Fibroblast of lung (primary cell): ENCODE measurements around the gene TRIML1. TPM values are rescaled to one million over a fixed set of nuclear protein-coding genes. Genes with fewer than 3 reads are reported as not detected.

Experiments used
- DNase-seq, 2 donors: peaks; one replicate each; pipeline versions ENCODE4 v3.0.0 to v3.0.0-alpha.2; 2010; ENCODE audit warnings: low read depth in 2 of 2
- H2AFZ ChIP-seq: 2 replicates; pipeline ENCODE4 v1.5.1; 2012; ENCODE audit warnings: low read length, control low read depth, inconsistent platforms
- H3K27ac ChIP-seq: 2 replicates; pipeline ENCODE4 v1.5.1; 2011; ENCODE audit warnings: low read length, control low read depth; ENCODE audit not compliant: insufficient read depth
- H3K27me3 ChIP-seq: 2 replicates; pipeline ENCODE4 v1.5.1; 2011; ENCODE audit warnings: mild to moderate bottlenecking, low read length; ENCODE audit not compliant: control insufficient read depth, insufficient read depth
- H3K36me3 ChIP-seq: 2 replicates; pipeline ENCODE4 v1.5.1; 2011; ENCODE audit warnings: low read length; ENCODE audit not compliant: control insufficient read depth, insufficient read depth
- H3K4me1 ChIP-seq: 2 replicates; pipeline ENCODE4 v1.5.1; 2011; ENCODE audit warnings: low read length; ENCODE audit not compliant: control insufficient read depth, insufficient read depth; ENCODE audit errors: extremely low read depth
- H3K4me2 ChIP-seq: 2 replicates; pipeline ENCODE4 v1.5.1; 2011; ENCODE audit warnings: low read length, control low read depth; ENCODE audit not compliant: insufficient read depth; ENCODE audit errors: extremely low read depth
- H3K4me3 ChIP-seq, 4 experiments: fragments of 200-600 bp in 1 of 4; sonication (generic) in 1 of 4; replicated peaks in 1 of 4; 2 replicates each; pipeline ENCODE4 v1.5.1; 2011 to 2016; ENCODE audit warnings: low read length in 4 of 4, low read depth in 3 of 4, mild to moderate bottlenecking in 3 of 4, control low read depth in 2 of 4, inconsistent platforms in 1 of 4, mixed read lengths in 1 of 4; ENCODE audit not compliant: insufficient read depth in 1 of 4; ENCODE audit errors: control extremely low read depth in 1 of 4
- H3K79me2 ChIP-seq: 2 replicates; pipeline ENCODE4 v1.5.1; 2012; ENCODE audit warnings: mild to moderate bottlenecking, low read length, inconsistent platforms; ENCODE audit not compliant: control insufficient read depth, insufficient read depth
- H3K9ac ChIP-seq: 2 replicates; pipeline ENCODE4 v1.5.1; 2011; ENCODE audit warnings: mild to moderate bottlenecking, low read length, control low read depth; ENCODE audit not compliant: insufficient read depth
- H3K9me3 ChIP-seq: 2 replicates; pipeline ENCODE4 v1.5.1; 2012; ENCODE audit warnings: low read depth, low read length; ENCODE audit not compliant: control insufficient read depth, insufficient read depth
- H4K20me1 ChIP-seq: 2 replicates; pipeline ENCODE4 v1.5.1; 2011; ENCODE audit warnings: low read length; ENCODE audit not compliant: control insufficient read depth, insufficient read depth; ENCODE audit errors: extremely low read depth
- EZH2 ChIP-seq: IDR thresholded peaks from 2 replicates; pipeline ENCODE4 v1.5.1; 2012; ENCODE audit warnings: low read length, control low read depth, mild to moderate bottlenecking; ENCODE audit errors: missing control alignments
- polyA minus RNA-seq: library from RNA; depleted of rRNA, polyadenylated mRNA; stranded (reverse); fragments of >200 nt; gene quantifications from 2 replicates; pipeline ENCODE4 v1.2.3, GENCODE V29; 2011; ENCODE audit warnings: low replicate concordance
- polyA plus RNA-seq, 2 donors: library from polyadenylated mRNA; depleted of rRNA in 1 of 2; stranded (reverse) in 1 of 2; unstranded in 1 of 2; fragments of >200 nt; gene quantifications; 2 replicates each; pipeline ENCODE4 v1.2.1, GENCODE V29; 2011 to 2012; ENCODE audit warnings: missing spikeins in 1 of 2
- total RNA-seq: library from RNA; depleted of rRNA; stranded (reverse); fragments of >200 nt; gene quantifications from 2 replicates; pipeline ENCODE4 v1.2.1, GENCODE V29; 2014
- TF ChIP-seq, protein P1 (sequence below), 2 donors: IDR thresholded peaks in 1 of 2; conservative IDR thresholded peaks in 1 of 2; 1 replicate in 1 of 2; 2 replicates in 1 of 2; pipeline ENCODE4 v1.5.1; 2011 to 2012; ENCODE audit warnings: low read length in 2 of 2, control low read depth in 1 of 2, inconsistent platforms in 1 of 2, low read depth in 1 of 2, mild to moderate bottlenecking in 1 of 2

TRIML1 gene, protein sequence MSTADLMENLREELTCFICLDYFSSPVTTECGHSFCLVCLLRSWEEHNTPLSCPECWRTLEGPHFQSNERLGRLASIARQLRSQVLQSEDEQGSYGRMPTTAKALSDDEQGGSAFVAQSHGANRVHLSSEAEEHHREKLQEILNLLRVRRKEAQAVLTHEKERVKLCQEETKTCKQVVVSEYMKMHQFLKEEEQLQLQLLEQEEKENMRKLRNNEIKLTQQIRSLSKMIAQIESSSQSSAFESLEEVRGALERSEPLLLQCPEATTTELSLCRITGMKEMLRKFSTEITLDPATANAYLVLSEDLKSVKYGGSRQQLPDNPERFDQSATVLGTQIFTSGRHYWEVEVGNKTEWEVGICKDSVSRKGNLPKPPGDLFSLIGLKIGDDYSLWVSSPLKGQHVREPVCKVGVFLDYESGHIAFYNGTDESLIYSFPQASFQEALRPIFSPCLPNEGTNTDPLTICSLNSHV
- not detected in 2 replicates for total RNA-seq
- polyA plus RNA-seq: not detected in 2 replicates
- polyA plus RNA-seq (2012): not detected in 2 replicates
- polyA minus RNA-seq: not detected in 2 replicates

DNA sequence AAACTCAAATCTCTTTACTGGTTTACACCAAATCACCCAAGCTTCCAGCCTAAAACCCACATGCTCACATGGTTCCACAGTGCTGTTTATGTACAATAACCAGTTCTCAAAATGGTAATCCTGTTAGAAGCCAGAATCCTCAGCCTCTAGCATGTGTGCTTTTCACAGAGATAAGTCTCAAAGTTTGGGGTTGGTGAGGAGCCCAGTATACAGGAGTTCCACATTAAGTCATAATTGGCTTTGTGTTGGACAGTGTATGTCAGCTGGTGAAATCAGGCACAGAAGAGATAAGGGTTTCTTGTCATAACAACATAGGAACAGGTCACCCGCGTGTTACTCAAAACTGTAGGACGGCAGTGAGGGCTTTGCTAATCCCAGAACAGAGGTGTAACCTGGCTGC lies at the start of gene TRIML1:
Gene TRIML1, plus strand, starts transcription at position 301 of the 400 bp plus-strand sequence. CDS start 118 bp downstream, outside the sequence.
- no peaks in the 10 kb centered on the region for H3K36me3 ChIP-seq
- no peaks in the 10 kb centered on the region for H4K20me1 ChIP-seq
- H2AFZ ChIP-seq: peak within 1 kb of the TSS; percentile 35
- no peak for TF ChIP-seq EZH2
- TF ChIP-seq, protein P1, sequence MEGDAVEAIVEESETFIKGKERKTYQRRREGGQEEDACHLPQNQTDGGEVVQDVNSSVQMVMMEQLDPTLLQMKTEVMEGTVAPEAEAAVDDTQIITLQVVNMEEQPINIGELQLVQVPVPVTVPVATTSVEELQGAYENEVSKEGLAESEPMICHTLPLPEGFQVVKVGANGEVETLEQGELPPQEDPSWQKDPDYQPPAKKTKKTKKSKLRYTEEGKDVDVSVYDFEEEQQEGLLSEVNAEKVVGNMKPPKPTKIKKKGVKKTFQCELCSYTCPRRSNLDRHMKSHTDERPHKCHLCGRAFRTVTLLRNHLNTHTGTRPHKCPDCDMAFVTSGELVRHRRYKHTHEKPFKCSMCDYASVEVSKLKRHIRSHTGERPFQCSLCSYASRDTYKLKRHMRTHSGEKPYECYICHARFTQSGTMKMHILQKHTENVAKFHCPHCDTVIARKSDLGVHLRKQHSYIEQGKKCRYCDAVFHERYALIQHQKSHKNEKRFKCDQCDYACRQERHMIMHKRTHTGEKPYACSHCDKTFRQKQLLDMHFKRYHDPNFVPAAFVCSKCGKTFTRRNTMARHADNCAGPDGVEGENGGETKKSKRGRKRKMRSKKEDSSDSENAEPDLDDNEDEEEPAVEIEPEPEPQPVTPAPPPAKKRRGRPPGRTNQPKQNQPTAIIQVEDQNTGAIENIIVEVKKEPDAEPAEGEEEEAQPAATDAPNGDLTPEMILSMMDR (conservative IDR thresholded peaks at IDR 0.05 in 1 of 2, IDR thresholded peaks at IDR 0.05 in 1 of 2; ENCODE audit: low read depth in 1 of 2, low read length in 2 of 2): no peak
- H3K27ac ChIP-seq: no peak within 1 kb of the TSS
- no peak within 1 kb of the TSS for H3K9ac ChIP-seq
- H3K79me2 ChIP-seq: no peaks in the 10 kb centered on the region
- H3K27me3 ChIP-seq: no peaks in the 10 kb centered on the region
- no peak for DNase-seq
- H3K4me1 ChIP-seq: no peaks in the 10 kb centered on the region
- no peaks in the 10 kb centered on the region for H3K9me3 ChIP-seq
- no peak within 1 kb of the TSS for H3K4me2 ChIP-seq
- H3K4me3 ChIP-seq: no peak within 1 kb of the TSS

DNA sequence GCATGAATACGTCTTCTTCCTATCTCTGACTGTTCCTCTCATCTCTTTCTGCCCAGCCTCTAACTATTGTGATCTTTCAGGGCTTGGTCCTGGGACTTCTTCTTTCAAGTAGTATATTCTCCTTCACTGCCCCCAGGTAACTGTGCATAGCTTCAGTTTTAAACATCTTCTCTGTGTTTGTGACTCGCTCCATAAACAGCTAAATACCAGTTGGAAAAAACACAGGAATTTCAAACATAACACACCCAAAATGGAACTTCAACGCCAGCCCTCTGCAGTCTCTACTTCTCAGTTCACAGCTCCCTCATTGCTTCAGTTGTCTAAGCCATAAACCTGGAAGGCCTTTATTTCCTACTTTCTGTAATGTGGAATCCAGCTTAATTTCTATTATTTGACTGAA lies 46.4 kb upstream of the TRIML1 start:
- no peak overlapping the region for H2AFZ ChIP-seq
- no peaks in the 10 kb centered on the region for H3K4me1 ChIP-seq
- TF ChIP-seq EZH2: no peak
- TF ChIP-seq, protein P1 (conservative IDR thresholded peaks at IDR 0.05 in 1 of 2, IDR thresholded peaks at IDR 0.05 in 1 of 2; ENCODE audit: low read depth in 1 of 2, low read length in 2 of 2): no peak
- H3K9ac ChIP-seq: no peak overlapping the region
- no peaks in the 10 kb centered on the region for H3K9me3 ChIP-seq
- no peak overlapping the region for H3K27ac ChIP-seq
- no peaks in the 10 kb centered on the region for H3K27me3 ChIP-seq
- H3K4me3 ChIP-seq: no peak overlapping the region
- no peaks in the 10 kb centered on the region for H3K36me3 ChIP-seq
- DNase-seq: no peak
- H3K79me2 ChIP-seq: no peaks in the 10 kb centered on the region
- no peak overlapping the region for H3K4me2 ChIP-seq
- no peaks in the 10 kb centered on the region for H4K20me1 ChIP-seq

DNA sequence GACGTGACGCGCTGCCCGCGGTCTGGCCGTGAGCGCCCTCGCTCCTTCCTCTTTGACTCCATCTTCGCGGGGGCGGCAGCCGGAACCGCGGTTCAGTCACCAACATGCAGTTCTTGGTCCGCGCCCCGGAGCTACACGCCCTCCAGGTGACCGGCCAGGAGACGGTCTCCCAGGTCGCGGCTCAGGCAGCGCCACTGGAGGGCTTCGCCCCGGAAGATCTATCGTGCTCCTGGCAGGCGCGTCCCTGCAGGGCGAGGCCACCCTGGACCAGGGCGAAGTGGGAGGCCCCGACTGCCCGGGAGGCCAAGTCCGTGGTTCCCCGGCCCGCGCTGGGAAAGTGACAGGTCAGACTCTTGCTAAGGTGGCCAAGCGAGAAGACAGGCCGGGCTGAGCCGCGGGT lies 32.8 kb upstream of the TRIML1 start:
- H4K20me1 ChIP-seq: no peaks in the 10 kb centered on the region
- H3K9ac ChIP-seq: no peak overlapping the region

More for the DNA sequence above, 32.8 kb upstream of the TRIML1 start:
- no peak overlapping the region for H3K4me3 ChIP-seq
- no peak overlapping the region for H3K4me2 ChIP-seq
- H3K27ac ChIP-seq: no peak overlapping the region
- H3K27me3 ChIP-seq: no peaks in the 10 kb centered on the region
- no peaks in the 10 kb centered on the region for H3K9me3 ChIP-seq
- H2AFZ ChIP-seq: no peak overlapping the region
- no peak for DNase-seq
- H3K79me2 ChIP-seq: no peaks in the 10 kb centered on the region
- H3K4me1 ChIP-seq: no peaks in the 10 kb centered on the region
- H3K36me3 ChIP-seq: no peaks in the 10 kb centered on the region
- no peak for TF ChIP-seq EZH2
- TF ChIP-seq, protein P1 (conservative IDR thresholded peaks at IDR 0.05 in 1 of 2, IDR thresholded peaks at IDR 0.05 in 1 of 2; ENCODE audit: low read depth in 1 of 2, low read length in 2 of 2): no peak
